Vagina (tissue), 2 donors: ENCODE data around the gene SMARCC2. TPM values are rescaled to one million over a fixed set of nuclear protein-coding genes. Genes with fewer than 3 reads are reported as not detected.

Source experiments
- DNase-seq, 2 donors: peaks; one replicate each; pipeline ENCODE4 v3.0.0-alpha.2; 2017; ENCODE audit errors: extremely low spot score in 2 of 2
- H3K27ac ChIP-seq: fragments of 200-600 bp; sonication (generic); one replicate; pipeline ENCODE4 v1.5.1; 2019
- H3K27me3 ChIP-seq: fragments of 200-600 bp; sonication (generic); one replicate; pipeline ENCODE4 v1.5.1; 2019
- H3K36me3 ChIP-seq, 2 donors: fragments of 200-600 bp; sonication (generic); one replicate each; pipeline ENCODE4 v1.5.1; 2017 to 2019
- H3K4me1 ChIP-seq: fragments of 200-600 bp; sonication (generic); one replicate; pipeline ENCODE4 v1.5.1; 2019
- H3K4me3 ChIP-seq, 2 donors: fragments of 200-600 bp; sonication (generic); 1 replicate in 1 of 2; 2 replicates in 1 of 2; pipeline ENCODE4 v1.5.1; 2016 to 2019
- H3K9me3 ChIP-seq: fragments of 200-600 bp; sonication (generic); one replicate; pipeline ENCODE4 v1.5.1; 2019
- POLR2A ChIP-seq, 2 donors: fragments of 450-650 bp; IDR thresholded peaks; one replicate each; pipeline ENCODE4 v1.6.1; 2017; ENCODE audit warnings: antibody characterized with exemption in 2 of 2, mild to moderate bottlenecking in 2 of 2, moderate library complexity in 2 of 2
- POLR2AphosphoS5 ChIP-seq, 2 donors: sonication (generic); formaldehyde crosslinking; IDR thresholded peaks; one replicate each; pipeline ENCODE4 v1.9.0; 2017; ENCODE audit warnings: antibody characterized with exemption in 2 of 2, mild to moderate bottlenecking in 2 of 2, low read depth in 1 of 2; ENCODE audit not compliant: insufficient read depth in 1 of 2
- intact Hi-C: fragments of 100-400 bp; cut with DNase I; formaldehyde crosslinking; loops from one replicate; pipeline ENCODE4 v1.15.1; 2023
- total RNA-seq: library from RNA; depleted of rRNA; stranded (reverse); fragments of >200 nt; gene quantifications from one replicate; pipeline ENCODE4 v1.2.3, GENCODE V29; 2016
- TF ChIP-seq, protein P1 (sequence below), 3 experiments: fragments of 450-650 bp in 2 of 3; fragments of 200-600 bp in 1 of 3; sonication (generic) in 1 of 3; IDR thresholded peaks; one replicate each; pipeline ENCODE4 v1.5.1; 2017 to 2019; ENCODE audit warnings: antibody characterized with exemption in 3 of 3, mild to moderate bottlenecking in 2 of 3, moderate library complexity in 2 of 3

The SMARCC2 gene
- total RNA-seq, 1 donor from 2014 or later, result 95.3 TPM

DNA sequence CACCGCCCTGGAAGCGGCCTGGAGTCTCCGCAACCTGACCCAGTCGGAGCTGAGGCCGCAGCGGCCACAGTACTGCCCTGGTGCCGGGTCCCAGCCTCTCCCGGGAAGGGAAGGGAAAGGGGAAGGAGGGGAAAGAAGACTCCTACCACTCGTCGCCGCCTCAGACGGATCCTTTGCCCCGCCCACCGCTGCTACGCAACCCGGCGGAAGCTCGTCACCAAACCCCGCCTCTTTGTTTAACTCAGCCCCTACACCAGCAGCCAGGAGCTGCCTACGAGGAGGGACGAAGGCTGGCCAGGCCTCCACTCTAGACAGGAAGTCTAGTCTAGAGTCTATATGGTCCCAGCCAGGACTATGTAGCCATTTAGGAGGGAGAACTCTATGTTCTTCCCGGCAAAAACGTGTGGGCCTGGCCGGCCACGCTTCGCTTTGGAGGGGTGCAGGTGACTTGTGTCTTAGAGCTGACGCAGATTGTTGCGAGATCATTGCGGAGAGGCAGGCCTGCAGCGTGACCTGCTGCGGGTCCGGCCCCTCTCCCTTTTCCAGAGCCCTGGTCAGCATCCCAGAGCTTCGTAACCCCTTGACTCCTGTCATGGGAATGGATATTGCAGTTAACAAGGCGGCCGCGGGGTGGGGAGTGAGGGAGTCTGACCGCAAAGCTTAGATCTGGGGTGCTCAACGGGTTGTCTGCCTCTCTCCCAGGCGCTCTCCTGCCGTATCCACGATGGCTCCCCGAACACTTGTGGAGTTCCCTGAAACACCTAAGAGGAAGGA lies 32.7 kb upstream of the SMARCC2 start, which contains the start of gene RNF41:
TSS of gene RNF41 (minus strand) at position 166 of the 774 bp plus-strand sequence. CDS start 7,875 bp downstream, outside the sequence.
- DNase-seq, result peak; percentile 98 to 99
- Histone ChIP-seq H3K4me1 (peaks cover 59% of the 10 kb centered on the region), H3K27me3 (no peaks in the 10 kb centered on the region), H3K9me3 (no peaks in the 10 kb centered on the region), H3K4me3 (peak within 1 kb of the TSS; percentile 74 to 78), H3K27ac (peak within 1 kb of the TSS; percentile 95), H3K36me3 (no peaks in the 10 kb centered on the region)
- TF ChIP-seq, protein P1, sequence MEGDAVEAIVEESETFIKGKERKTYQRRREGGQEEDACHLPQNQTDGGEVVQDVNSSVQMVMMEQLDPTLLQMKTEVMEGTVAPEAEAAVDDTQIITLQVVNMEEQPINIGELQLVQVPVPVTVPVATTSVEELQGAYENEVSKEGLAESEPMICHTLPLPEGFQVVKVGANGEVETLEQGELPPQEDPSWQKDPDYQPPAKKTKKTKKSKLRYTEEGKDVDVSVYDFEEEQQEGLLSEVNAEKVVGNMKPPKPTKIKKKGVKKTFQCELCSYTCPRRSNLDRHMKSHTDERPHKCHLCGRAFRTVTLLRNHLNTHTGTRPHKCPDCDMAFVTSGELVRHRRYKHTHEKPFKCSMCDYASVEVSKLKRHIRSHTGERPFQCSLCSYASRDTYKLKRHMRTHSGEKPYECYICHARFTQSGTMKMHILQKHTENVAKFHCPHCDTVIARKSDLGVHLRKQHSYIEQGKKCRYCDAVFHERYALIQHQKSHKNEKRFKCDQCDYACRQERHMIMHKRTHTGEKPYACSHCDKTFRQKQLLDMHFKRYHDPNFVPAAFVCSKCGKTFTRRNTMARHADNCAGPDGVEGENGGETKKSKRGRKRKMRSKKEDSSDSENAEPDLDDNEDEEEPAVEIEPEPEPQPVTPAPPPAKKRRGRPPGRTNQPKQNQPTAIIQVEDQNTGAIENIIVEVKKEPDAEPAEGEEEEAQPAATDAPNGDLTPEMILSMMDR (IDR thresholded peaks at IDR 0.05), result no peak
- TF ChIP-seq POLR2A (IDR thresholded peaks at IDR 0.05) (peak; percentile 67 to 94), POLR2AphosphoS5 (IDR thresholded peaks at IDR 0.05; ENCODE audit: insufficient read depth in 1 of 2, low read depth in 1 of 2) (peak; percentile 98 to 100)
- intact Hi-C loops, result loop anchor here (10.0 kb wide), 1 partner anchor 97 kb away; the partner anchor contains the start of gene ESYT1

GRCh38 chr12:56221232-56221756 lies 32.0 kb upstream of the SMARCC2 start:
- Histone ChIP-seq H3K9me3 (no peaks in the 10 kb centered on the region), H3K4me1 (peaks cover 59% of the 10 kb centered on the region), H3K27me3 (no peaks in the 10 kb centered on the region), H3K27ac (peak overlapping the region; percentile 95), H3K4me3 (peak overlapping the region; percentile 74 to 78), H3K36me3 (peaks cover 0 to 3% of the 10 kb centered on the region in 2 donors)
- intact Hi-C loops, result loop anchor here (10.0 kb wide), 1 partner anchor 96 kb away; the partner anchor contains the start of gene ESYT1
- DNase-seq, result no peak
- TF ChIP-seq POLR2A (IDR thresholded peaks at IDR 0.05) (no peak), POLR2AphosphoS5 (IDR thresholded peaks at IDR 0.05; ENCODE audit: insufficient read depth in 1 of 2, low read depth in 1 of 2) (no peak)
- TF ChIP-seq, protein P1 (IDR thresholded peaks at IDR 0.05), result no peak

GRCh38 chr12:56220611-56221231 lies 31.4 kb upstream of the SMARCC2 start:
- Histone ChIP-seq H3K4me3 (peak overlapping the region; percentile 74 to 78), H3K4me1 (peaks cover 59% of the 10 kb centered on the region), H3K27ac (peak overlapping the region; percentile 95), H3K9me3 (no peaks in the 10 kb centered on the region), H3K36me3 (peaks cover 0 to 7% of the 10 kb centered on the region in 2 donors), H3K27me3 (no peaks in the 10 kb centered on the region)
- DNase-seq, result no peak
- intact Hi-C loops, result loop anchor here (10.0 kb wide), 1 partner anchor 96 kb away; the partner anchor contains the start of gene ESYT1
- TF ChIP-seq POLR2AphosphoS5 (IDR thresholded peaks at IDR 0.05; ENCODE audit: insufficient read depth in 1 of 2, low read depth in 1 of 2), result no peak
- TF ChIP-seq POLR2A (IDR thresholded peaks at IDR 0.05), result no peak
- TF ChIP-seq, protein P1 (IDR thresholded peaks at IDR 0.05), result no peak

GRCh38 chr12:56219840-56220239 lies 30.6 kb upstream of the SMARCC2 start:
- intact Hi-C loops, result loop anchor here (10.0 kb wide), 1 partner anchor 95 kb away; the partner anchor contains the start of gene ESYT1
- no peak for DNase-seq
- Histone ChIP-seq H3K9me3 (no peaks in the 10 kb centered on the region), H3K4me3 (no peak overlapping the region), H3K4me1 (peaks cover 56% of the 10 kb centered on the region), H3K27me3 (no peaks in the 10 kb centered on the region), H3K27ac (peak overlapping the region; percentile 14), H3K36me3 (peaks cover 3 to 16% of the 10 kb centered on the region in 2 donors)
- TF ChIP-seq POLR2A (IDR thresholded peaks at IDR 0.05) (no peak), POLR2AphosphoS5 (IDR thresholded peaks at IDR 0.05; ENCODE audit: insufficient read depth in 1 of 2, low read depth in 1 of 2) (no peak)
- TF ChIP-seq, protein P1 (IDR thresholded peaks at IDR 0.05), result no peak
